HG02884 (cell line): ENCODE data around the gene SLC39A5.

Experiments
- ATAC-seq: cut with Tn5 transposase; IDR thresholded peaks from one replicate; pipeline ENCODE4 v1.9.1; 2021; ENCODE audit warnings: mild to moderate bottlenecking, moderate library complexity; ENCODE audit not compliant: unreplicated experiment

Gene SLC39A5

DNA sequence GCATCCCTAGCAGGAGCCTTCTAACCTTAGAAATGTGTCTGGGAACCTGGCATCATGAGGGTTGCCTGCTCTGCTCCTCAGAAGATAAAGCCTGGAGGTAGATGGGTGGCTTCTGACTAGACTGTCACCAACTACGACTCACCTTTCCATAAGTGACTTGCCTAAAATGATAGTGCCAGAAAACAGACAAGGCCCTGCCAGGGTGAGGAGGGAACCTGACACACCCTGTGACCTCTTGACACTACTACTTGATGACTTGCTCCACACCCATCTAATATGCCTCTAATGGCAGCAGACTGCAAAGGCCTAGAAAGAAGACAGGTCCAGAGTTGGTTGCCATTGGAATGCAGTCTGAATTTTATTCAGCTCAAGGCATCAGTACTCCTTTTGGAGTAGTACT, 17.5 kb upstream of the SLC39A5 start:
- ATAC-seq: no peak

DNA sequence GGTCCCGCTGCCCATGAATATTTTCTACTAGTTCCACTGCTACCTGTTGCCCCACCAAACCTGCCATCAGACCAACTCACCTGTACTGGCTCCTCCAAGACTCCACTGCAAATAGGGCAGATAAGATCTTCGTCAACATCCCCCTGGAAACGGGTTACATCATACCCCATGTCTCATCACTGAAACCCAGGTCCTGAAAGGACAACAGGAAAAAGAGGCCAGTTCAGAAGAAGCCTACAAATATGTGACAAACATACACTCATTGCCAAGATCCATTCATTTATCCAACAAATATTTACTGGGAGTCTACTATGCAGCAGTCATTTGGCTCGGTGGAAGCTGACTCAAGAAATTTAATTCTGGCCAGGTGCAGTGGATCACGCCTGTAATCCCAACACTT, 16.0 kb upstream of the SLC39A5 start:
- no peak for ATAC-seq

DNA sequence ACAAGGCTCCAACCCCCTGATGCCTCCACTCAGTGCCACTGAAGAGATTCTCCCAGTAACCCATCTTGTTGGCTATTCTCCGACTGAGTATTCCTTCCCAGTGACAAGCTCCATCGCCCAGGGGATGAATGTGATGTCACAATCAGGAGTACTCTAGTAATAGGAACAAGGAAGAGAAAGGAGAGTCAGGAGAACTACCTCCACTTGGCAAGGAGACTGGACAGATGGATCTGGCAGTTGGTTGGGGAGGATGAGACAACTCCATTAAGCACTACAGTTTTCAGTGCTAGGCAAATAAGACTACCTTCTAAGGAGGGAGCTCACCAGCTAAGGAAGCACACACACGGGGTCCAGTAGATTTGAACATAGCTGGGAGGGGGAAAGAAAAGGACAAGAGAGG, 13.4 kb upstream of the SLC39A5 start:
- ATAC-seq: no peak

DNA sequence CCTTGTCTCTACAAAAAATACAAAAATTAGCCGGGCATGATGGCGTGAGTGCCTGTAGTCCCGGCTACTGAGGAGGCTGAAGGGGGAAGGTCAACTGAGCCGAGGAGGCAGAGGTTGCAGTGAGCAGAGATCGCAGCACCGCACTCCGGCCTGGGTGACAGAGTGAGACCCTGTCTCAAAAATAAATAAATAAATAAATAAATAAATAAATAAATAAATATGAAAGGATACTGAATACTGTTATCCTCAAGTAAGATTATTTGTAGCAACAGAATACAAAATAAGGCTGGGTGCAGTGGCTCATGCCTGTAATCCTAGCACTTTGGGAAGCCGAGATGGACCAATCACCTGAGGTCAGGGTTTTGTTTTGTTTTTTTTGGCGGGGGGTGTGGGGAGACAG, 10.0 kb upstream of the SLC39A5 start:
- no peak for ATAC-seq

DNA sequence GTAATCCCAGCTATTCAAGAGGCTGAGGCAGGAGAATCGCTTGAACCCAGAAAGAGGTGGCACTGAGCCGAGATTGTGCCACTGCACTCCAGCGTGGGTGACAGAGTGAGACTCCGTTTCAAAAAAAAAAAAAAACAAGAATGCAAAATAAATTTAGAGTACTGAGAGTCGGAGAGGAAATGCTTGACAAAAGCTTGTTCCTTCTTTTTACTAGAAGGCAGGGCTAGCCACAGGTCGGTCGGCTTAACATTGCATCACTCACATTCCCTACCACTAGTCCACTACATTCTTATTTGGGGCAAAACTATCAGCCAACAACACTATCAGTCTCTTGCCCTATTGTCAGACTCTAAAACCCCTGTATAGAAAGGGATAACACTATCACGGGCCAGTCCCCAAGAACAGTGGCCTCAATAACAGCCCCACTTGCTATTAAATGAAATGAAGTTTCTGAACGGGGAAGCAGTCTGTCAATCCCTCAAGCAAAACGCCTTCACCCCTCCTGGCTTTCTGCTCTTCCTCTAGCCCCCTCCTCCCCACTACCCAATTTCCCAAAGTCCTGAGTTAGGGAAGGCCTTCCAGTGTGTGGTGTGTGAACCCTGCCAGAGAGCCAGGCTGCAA, 9.1 kb upstream of the SLC39A5 start:
- no peak for ATAC-seq

DNA sequence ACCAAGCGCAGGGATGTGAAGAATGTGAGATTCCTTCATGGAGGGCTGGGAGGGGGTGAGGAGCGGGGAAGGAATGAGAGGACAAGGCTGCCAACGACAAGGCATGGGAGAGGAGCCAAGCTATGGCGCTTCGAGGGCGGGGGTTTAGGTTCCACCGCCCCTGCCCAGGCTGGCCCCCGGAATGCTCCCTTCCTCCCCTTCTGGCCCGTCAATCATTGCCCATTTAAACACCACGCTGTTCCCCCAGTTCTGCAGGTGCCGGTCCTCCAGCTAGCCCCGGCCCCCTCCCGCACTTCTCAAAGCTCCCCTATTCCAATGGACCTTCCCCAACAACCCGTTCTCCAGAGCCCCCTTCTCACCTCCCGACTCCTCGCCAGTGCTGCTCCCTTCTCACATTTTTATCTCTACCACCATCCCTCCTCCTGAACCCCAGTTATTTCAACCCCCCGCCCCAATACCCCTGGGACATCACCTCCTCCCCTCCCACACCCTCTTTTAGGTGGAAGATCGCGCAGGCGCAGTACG, 8.6 kb upstream of the SLC39A5 start:
- peak; percentile 18 for ATAC-seq

DNA sequence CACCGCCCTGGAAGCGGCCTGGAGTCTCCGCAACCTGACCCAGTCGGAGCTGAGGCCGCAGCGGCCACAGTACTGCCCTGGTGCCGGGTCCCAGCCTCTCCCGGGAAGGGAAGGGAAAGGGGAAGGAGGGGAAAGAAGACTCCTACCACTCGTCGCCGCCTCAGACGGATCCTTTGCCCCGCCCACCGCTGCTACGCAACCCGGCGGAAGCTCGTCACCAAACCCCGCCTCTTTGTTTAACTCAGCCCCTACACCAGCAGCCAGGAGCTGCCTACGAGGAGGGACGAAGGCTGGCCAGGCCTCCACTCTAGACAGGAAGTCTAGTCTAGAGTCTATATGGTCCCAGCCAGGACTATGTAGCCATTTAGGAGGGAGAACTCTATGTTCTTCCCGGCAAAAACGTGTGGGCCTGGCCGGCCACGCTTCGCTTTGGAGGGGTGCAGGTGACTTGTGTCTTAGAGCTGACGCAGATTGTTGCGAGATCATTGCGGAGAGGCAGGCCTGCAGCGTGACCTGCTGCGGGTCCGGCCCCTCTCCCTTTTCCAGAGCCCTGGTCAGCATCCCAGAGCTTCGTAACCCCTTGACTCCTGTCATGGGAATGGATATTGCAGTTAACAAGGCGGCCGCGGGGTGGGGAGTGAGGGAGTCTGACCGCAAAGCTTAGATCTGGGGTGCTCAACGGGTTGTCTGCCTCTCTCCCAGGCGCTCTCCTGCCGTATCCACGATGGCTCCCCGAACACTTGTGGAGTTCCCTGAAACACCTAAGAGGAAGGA, 7.9 kb upstream of the SLC39A5 start, which contains the start of gene RNF41:
Gene RNF41 (minus strand): TSS at position 166 of the 774 bp plus-strand sequence. CDS start 7,875 bp downstream, outside the sequence.
- peak; percentile 73 for ATAC-seq

DNA sequence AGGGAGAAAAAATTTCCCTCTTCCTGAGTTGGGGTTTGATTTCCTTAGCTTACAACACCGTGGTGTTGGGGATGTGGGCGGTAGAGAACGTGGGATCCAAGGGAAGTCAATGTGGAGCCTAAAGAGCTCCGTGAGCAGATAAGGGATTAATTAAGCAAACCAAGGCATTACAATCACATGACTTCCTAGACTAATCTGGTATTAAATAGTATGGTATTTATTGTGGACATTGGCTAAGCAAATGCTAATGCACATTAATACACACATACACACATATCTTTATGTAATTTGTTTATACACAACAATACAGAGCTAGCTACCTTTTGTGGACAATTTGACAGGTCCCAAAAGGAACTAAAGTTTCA, 7.3 kb upstream of the SLC39A5 start:
- ATAC-seq: no peak

DNA sequence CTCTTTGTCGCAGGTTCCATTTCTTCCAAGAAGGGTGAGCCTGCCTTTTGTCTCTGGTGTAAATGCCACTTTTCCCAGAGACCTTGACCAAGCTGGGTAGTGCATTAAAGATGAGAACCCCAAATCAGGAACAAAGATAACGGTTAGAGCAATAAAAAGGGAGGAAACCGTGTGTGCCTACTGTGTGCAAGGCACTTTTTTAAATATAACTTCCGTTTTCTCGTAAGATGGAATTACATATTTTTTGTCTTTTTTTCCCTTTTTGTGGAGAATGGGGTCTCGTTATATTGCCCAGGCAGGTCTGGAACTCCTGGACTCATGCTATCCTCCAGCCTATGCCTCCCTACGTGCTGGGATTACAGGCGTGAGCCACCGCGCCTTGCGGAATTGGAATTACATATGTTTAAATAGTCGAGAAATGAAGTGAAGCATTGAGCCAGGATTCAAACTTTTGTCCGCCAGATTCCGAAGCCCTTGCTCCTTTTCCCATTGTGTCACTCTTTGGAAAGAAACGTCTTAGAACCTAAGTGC, 6.2 kb upstream of the SLC39A5 start:
- ATAC-seq: no peak

DNA sequence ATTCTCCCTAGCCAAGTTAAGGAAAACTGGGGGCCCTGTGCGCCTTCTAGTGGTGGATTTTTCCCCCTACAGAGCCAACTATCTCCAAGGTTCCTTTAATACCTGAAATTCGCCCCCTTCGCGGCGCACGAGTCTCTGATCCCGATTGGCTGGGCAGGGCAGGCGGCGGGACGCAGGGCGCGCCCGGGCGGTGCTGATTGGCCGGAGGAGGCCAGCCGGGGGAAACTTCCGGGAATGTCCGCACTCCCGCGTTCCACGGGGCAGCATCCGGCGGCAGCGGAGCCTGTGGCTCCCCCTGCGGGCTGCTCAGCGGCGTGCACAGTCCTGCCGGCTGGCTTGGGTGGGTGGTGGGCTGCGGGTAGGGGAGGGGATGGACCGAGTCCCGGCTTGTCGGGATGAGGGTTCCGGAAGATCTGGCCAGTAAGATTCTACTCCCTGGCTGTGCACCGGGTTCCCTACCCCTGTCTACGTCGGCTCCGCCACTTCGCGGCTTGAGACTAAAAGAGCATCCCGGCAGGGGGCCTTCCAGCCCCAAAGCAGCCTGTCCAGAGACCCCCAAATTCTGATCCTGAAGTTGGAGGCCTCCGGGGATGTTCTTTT, 5.6 kb upstream of the SLC39A5 start, which contains the start of gene NABP2:
Gene NABP2 (plus strand): TSS at position 241 of the 600 bp plus-strand sequence. CDS start 515 bp downstream, outside the sequence.
- ATAC-seq: peak; percentile 64

DNA sequence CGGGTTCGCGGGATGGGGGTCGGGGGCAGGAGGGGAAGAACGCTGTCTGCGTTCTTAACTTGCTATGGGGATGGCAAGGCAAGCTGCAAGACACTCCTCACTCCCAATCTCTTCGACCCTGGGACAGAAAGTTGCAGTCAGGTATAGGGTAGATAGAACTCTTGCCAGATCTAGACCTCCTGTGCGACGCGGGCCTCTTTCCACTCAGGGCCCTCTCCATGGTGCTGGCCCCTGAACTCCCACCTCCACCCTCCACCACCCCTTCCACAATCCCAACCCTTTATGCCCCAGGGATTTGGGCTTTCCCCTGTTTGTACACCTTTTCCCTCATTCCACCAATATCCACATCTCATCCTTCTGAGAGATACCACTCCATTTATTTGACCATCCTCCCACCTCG, 4.9 kb upstream of the SLC39A5 start:
- ATAC-seq: no peak

DNA sequence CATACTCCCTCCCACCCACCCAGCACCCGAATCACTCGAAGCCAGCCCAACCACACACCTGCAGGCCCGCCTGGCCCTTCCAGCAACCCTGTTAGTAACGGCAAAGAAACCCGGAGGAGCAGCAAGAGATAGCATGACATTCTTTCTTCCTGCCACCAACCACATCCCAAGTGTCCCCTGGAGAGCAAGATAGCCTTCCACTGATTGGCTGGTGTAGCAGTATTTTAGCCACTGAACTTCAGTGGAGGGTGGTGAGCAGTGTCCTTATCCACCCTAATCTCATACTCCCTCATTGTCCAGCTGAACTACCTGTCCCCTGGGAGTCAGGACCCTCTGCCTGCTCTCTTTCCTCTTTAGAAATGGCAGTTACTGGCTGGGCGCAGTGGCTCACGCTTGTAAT, 769 bp upstream of the SLC39A5 start:
- ATAC-seq: no peak

DNA sequence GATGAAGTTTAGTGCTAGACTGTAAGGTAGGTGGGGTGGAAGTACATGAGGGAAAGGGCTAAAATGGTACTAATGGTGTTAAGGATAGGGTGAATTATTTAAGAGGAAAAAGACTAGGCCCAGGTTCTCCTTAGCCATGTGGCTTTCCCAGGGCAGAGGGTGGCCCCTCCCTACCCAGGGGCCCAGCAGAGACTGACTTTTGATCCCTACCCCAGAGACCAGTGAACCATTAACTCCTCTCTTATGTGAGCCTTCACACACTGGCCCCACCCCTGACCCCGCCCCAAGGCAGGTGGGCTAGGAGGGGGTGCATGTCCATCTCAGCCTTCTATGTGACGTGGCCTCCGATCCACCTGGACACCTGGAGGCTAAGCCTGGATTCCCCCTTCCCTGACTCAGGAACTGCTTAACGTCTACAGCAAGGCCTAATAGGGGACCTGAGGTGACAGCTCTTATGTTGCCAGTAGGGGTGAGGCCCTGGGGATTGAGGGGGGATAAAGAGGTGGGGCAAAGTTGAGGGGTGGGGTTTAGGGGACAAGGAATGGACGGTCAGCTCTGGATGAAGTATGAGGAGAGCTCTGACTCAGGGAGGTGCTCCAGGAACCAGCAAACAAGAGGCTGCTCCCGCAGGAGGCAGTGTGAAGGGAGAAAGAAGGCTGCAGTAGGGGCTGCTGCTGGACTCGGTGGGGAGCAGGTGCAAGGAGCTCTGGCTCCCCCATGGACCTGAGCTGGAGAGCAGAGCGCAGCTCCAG, 757 bp downstream of the SLC39A5 start:
- ATAC-seq: no peak

DNA sequence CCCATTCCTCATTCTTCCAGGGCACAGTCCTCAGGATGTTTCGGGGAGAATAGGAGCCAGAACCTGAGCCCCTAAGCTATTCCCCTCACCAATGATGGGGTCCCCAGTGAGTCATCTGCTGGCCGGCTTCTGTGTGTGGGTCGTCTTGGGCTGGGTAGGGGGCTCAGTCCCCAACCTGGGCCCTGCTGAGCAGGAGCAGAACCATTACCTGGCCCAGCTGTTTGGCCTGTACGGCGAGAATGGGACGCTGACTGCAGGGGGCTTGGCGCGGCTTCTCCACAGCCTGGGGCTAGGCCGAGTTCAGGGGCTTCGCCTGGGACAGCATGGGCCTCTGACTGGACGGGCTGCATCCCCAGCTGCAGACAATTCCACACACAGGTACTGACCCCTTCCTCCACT, 1.3 kb downstream of the SLC39A5 start:
- no peak for ATAC-seq

DNA sequence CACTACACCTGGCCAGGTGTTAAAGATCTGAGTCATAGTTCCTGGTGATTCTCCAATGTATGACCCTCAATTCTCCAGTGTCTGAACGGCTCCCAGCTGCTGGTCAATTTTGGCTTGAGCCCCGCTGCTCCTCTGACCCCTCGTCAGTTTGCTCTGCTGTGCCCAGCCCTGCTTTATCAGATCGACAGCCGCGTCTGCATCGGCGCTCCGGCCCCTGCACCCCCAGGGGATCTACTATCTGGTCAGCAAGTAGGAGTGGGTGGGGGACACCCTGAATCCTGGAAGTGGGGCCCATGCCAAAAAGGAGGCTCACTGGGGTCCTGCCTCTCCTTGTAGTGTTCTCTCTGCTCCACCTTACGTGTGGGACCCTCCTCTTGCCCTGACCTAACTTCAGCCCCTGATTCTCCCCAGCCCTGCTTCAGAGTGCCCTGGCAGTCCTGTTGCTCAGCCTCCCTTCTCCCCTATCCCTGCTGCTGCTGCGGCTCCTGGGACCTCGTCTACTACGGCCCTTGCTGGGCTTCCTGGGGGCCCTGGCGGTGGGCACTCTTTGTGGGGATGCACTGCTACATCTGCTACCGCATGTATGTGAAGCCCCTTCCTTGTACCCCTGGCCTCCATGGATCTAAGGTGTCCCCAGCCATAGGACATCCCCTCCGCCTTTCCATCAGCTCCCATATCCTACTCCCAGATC, 5.0 kb downstream of the SLC39A5 start:
- no peak for ATAC-seq

DNA sequence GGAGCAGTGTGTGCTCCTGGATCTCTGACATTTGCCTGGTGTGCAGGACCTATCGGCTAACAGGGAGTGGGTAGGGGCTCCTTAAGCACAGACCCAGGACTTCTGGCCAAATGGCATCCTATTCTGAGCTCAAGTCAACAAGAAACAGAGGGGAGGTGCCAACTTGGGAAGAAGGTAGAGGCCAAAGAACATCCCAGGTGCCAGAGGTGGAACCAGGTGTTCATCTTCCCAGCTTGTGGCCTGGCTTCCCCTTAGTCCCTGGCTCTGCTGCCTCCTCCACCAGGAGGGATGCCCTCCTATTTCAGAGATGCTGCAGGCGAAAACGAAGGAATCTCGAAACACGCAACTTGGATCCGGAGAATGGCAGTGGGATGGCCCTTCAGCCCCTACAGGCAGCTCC, 6.2 kb downstream of the SLC39A5 start:
- no peak for ATAC-seq

DNA sequence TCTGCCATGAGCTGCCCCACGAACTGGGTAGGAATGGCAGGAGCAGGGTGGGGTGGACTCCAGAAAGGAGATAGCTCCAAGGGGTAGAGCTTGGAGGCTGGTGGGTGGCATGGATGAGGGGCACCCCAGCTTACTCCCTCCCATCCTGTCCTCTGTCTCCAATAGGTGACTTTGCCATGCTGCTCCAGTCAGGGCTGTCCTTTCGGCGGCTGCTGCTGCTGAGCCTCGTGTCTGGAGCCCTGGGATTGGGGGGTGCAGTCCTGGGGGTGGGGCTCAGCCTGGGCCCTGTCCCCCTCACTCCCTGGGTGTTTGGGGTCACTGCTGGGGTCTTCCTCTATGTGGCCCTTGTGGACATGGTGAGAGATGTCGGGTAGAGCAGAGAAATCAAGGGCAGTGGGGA, 7.1 kb downstream of the SLC39A5 start:
- ATAC-seq: no peak

DNA sequence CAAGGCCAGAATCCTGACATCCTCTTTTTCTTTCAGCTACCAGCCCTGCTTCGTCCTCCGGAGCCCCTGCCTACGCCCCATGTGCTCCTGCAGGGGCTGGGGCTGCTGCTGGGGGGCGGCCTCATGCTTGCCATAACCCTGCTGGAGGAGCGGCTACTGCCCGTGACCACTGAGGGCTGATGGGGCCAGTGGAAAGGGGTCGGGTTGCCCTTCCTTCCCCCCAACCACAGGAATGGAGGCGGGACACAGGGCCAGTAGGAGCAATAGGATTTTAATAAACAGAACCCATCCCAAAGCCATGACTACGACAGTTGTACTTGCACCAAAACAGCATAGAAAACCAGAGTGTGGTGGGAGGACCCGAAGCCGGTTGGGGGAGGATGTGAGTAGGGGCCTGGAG, 7.7 kb downstream of the SLC39A5 start:
- ATAC-seq: no peak

DNA sequence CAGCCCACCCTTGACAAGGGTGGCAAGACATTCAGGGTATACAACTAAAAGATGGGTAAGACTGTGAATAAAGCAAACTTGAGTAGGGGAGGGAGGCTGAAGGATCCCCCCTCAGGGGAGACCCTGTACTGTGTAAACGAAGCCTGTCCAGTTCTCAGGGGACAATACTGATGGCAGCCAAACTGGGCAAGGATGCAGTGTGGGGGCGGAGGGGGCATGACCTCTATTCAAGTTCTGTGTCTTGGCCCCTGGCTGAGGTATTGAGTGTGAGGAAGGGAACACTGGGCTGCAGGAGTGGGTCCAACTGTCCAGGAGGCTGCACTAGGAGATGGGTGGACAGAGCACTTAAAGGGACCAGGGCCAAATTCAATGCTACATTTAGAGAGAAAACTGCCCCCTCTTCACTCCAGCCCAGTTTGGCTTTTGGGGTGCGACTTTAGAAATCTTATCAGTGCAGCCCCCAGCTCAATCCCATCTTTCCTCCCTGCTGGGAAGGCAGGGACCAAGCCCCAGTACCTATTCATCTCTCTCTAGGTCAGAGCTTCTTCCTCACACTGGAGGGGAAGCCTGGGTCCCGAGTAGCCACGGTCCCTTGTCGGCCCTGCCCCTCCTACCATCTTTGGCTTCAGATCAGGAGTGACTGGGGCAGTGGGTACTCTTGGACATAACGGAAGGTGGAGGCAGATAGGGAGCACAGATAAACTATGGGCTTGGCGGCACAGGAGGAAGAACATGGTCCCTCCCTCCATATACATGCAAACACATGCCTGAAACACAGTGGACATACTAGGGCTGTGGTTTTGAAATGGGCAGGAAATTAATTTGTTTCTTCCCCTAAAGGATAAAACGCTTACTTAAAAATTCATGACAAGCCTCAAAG, 11.8 kb downstream of the SLC39A5 start:
- no peak for ATAC-seq
